H1 (cell line): ENCODE measurements around the gene PDPK1. TPM values are rescaled to one million over a fixed set of nuclear protein-coding genes. Genes with fewer than 3 reads are reported as not detected.

ENCODE experiments used
- CTCF ChIA-PET: fragments of 300-600 bp; sonication (Branson Sonifier 250); formaldehyde crosslinking; loops from one replicate; lab custom pipeline; 2021; ENCODE audit not compliant: partially characterized antibody; lab: Charles Lee
- POLR2A ChIA-PET: fragments of 300-600 bp; sonication (Branson Sonifier 250); formaldehyde crosslinking; loops from one replicate; lab custom pipeline; 2021; ENCODE audit warnings: inconsistent platforms; ENCODE audit not compliant: partially characterized antibody; lab: Charles Lee
- DNase-seq, 2 experiments: peaks; one replicate each; pipeline versions ENCODE4 v3.0.0 to v3.0.0-alpha.2; 2010 to 2022; ENCODE audit warnings: low spot score in 2 of 2, low read depth in 1 of 2, mixed read lengths in 1 of 2
- FAIRE-seq: peaks from 2 replicates; lab custom pipeline; 2011; peaks lifted over from hg19 to GRCh38; lab: Jason Lieb, UNC
- H2AFZ ChIP-seq: 2 replicates; pipeline ENCODE4 v1.8.1; 2012; ENCODE audit warnings: low read length, inconsistent platforms
- H2AK5ac ChIP-seq: 2 replicates; pipeline ENCODE4 v1.6.1; 2013; ENCODE audit warnings: low read depth, low read length
- H2BK120ac ChIP-seq: replicated peaks from 2 replicates; pipeline ENCODE3; 2013; ENCODE audit warnings: low read depth, low read length, inconsistent platforms
- H2BK12ac ChIP-seq: 2 replicates; pipeline ENCODE4 v1.6.1; 2013; ENCODE audit warnings: low read depth, low read length
- H2BK15ac ChIP-seq: 2 replicates; pipeline ENCODE4 v1.6.1; 2013; ENCODE audit warnings: low read length
- H2BK20ac ChIP-seq: 2 replicates; pipeline ENCODE4 v1.6.1; 2013; ENCODE audit warnings: low read length
- H2BK5ac ChIP-seq: 2 replicates; pipeline ENCODE4 v1.6.1; 2013; ENCODE audit warnings: low read depth, low read length
- H3K14ac ChIP-seq: 2 replicates; pipeline ENCODE4 v1.6.1; 2013; ENCODE audit warnings: inconsistent platforms; ENCODE audit not compliant: insufficient read length
- H3K18ac ChIP-seq: 2 replicates; pipeline ENCODE4 v1.6.1; 2013; ENCODE audit warnings: low read length; ENCODE audit errors: extremely low read depth
- H3K23ac ChIP-seq: 2 replicates; pipeline ENCODE4 v1.6.1; 2013; ENCODE audit warnings: inconsistent platforms; ENCODE audit not compliant: insufficient read length
- H3K23me2 ChIP-seq: 2 replicates; pipeline ENCODE4 v1.6.1; 2013; ENCODE audit warnings: low read depth, low read length
- H3K27ac ChIP-seq: 2 replicates; pipeline ENCODE4 v1.6.1; 2011; ENCODE audit warnings: low read depth, low read length, inconsistent platforms
- H3K27me3 ChIP-seq, 4 experiments: replicated peaks in 1 of 4; 1 replicate in 1 of 4; 2 replicates in 3 of 4; pipeline versions ENCODE4 v1.6.1 to v1.8.1; 2011 to 2013; ENCODE audit warnings: low read length in 3 of 4, mild to moderate bottlenecking in 3 of 4, inconsistent platforms in 2 of 4, mixed read lengths in 2 of 4, moderate library complexity in 1 of 4; ENCODE audit not compliant: control insufficient read depth in 3 of 4, insufficient read depth in 3 of 4; ENCODE audit errors: extremely low read depth in 1 of 4
- H3K36me3 ChIP-seq, 4 experiments: 2 replicates each; pipeline versions ENCODE4 v1.6.1 to v1.8.1; 2011 to 2013; ENCODE audit warnings: mild to moderate bottlenecking in 4 of 4, low read length in 3 of 4, moderate library complexity in 2 of 4, control low read depth in 1 of 4, inconsistent platforms in 1 of 4; ENCODE audit not compliant: insufficient read depth in 4 of 4, control insufficient read depth in 2 of 4
- H3K4ac ChIP-seq: replicated peaks from 2 replicates; pipeline ENCODE3; 2013; ENCODE audit warnings: low read length, low read depth, mixed read lengths, inconsistent platforms; ENCODE audit not compliant: insufficient read length
- H3K4me1 ChIP-seq, 4 experiments: replicated peaks in 1 of 4; 1 replicate in 1 of 4; 2 replicates in 3 of 4; pipeline versions ENCODE4 v1.6.1 to v1.8.1; 2011 to 2013; ENCODE audit warnings: low read length in 3 of 4, inconsistent platforms in 2 of 4, mixed read lengths in 1 of 4; ENCODE audit not compliant: insufficient read depth in 4 of 4, control insufficient read depth in 3 of 4
- H3K4me2 ChIP-seq, 2 experiments: 2 replicates each; pipeline versions ENCODE4 v1.6.1 to v1.8.1; 2011 to 2013; ENCODE audit warnings: low read depth in 2 of 2, low read length in 2 of 2, control low read depth in 1 of 2, inconsistent platforms in 1 of 2, mild to moderate bottlenecking in 1 of 2; ENCODE audit not compliant: insufficient read depth in 1 of 2
- H3K4me3 ChIP-seq, 4 experiments: fragments of 200-600, 300-600 bp in 1 of 4; sonication (generic), shearing (Covaris generic), sonication (Bioruptor Twin) in 1 of 4; 2 replicates each; pipeline versions ENCODE4 v1.5.1 to v1.8.1; 2011 to 2016; ENCODE audit warnings: low read length in 4 of 4, low read depth in 3 of 4, control low read depth in 2 of 4, inconsistent platforms in 2 of 4, mild to moderate bottlenecking in 2 of 4, mixed read lengths in 1 of 4, moderate library complexity in 1 of 4; ENCODE audit not compliant: insufficient read depth in 2 of 4; ENCODE audit errors: extremely low read depth in 1 of 4
- H3K56ac ChIP-seq: replicated peaks from 2 replicates; pipeline ENCODE3; 2013; ENCODE audit warnings: low read depth, mild to moderate bottlenecking, mixed read lengths, low read length, inconsistent platforms; ENCODE audit not compliant: insufficient read length
- H3K79me1 ChIP-seq: 2 replicates; pipeline ENCODE4 v1.6.1; 2013; ENCODE audit warnings: low read depth, low read length, control low read depth
- H3K79me2 ChIP-seq, 2 experiments: 2 replicates each; pipeline versions ENCODE4 v1.6.1 to v1.8.1; 2012 to 2013; ENCODE audit warnings: low read length in 2 of 2, mild to moderate bottlenecking in 2 of 2, inconsistent platforms in 1 of 2; ENCODE audit not compliant: insufficient read depth in 2 of 2, control insufficient read depth in 1 of 2
- H3K9ac ChIP-seq, 4 experiments: replicated peaks in 1 of 4; 1 replicate in 1 of 4; 2 replicates in 3 of 4; pipeline versions ENCODE4 v1.6.1 to v1.8.1; 2011 to 2013; ENCODE audit warnings: low read depth in 3 of 4, low read length in 3 of 4, control low read depth in 2 of 4, mild to moderate bottlenecking in 2 of 4, moderate library complexity in 2 of 4, inconsistent platforms in 1 of 4; ENCODE audit errors: extremely low read depth in 1 of 4
- H3K9me3 ChIP-seq, 2 experiments: 2 replicates each; pipeline versions ENCODE4 v1.6.1 to v1.8.1; 2012 to 2013; ENCODE audit warnings: mild to moderate bottlenecking in 2 of 2, moderate library complexity in 2 of 2, control low read depth in 1 of 2, inconsistent platforms in 1 of 2, low read depth in 1 of 2, low read length in 1 of 2, mixed read lengths in 1 of 2; ENCODE audit not compliant: insufficient read depth in 2 of 2
- H4K20me1 ChIP-seq, 2 experiments: replicated peaks in 1 of 2; 2 replicates each; pipeline versions ENCODE3 to v1.8.1; 2011 to 2013; ENCODE audit warnings: inconsistent platforms in 2 of 2, low read length in 2 of 2, mild to moderate bottlenecking in 1 of 2; ENCODE audit not compliant: insufficient read depth in 2 of 2, control insufficient read depth in 1 of 2
- H4K5ac ChIP-seq: 2 replicates; pipeline ENCODE4 v1.6.1; 2013; ENCODE audit warnings: low read length, low read depth, mixed read lengths, inconsistent platforms; ENCODE audit not compliant: insufficient read length
- H4K8ac ChIP-seq: 2 replicates; pipeline ENCODE4 v1.8.0; 2013; ENCODE audit warnings: mild to moderate bottlenecking, moderate library complexity, low read length, inconsistent platforms; ENCODE audit not compliant: insufficient read depth; ENCODE audit errors: extremely low read depth
- H4K91ac ChIP-seq: replicated peaks from 2 replicates; pipeline ENCODE3; 2013; ENCODE audit warnings: low read length, mixed read lengths, inconsistent platforms; ENCODE audit not compliant: insufficient read length
- ATF3 ChIP-seq: IDR thresholded peaks from 2 replicates; pipeline ENCODE4 v1.6.1; 2011; ENCODE audit warnings: low read depth, mild to moderate bottlenecking, low read length; ENCODE audit not compliant: insufficient read depth
- BCL11A ChIP-seq, 2 experiments: IDR thresholded peaks; one replicate each; pipeline ENCODE4 v1.6.1; 2011; ENCODE audit warnings: low read depth in 2 of 2, low read length in 2 of 2, mild to moderate bottlenecking in 2 of 2
- CBX8 ChIP-seq: fragments of 300-800, 300-1000 bp; sonication (generic); IDR thresholded peaks from 2 replicates; pipeline ENCODE4 v1.7.1; 2016; ENCODE audit warnings: low read depth, low read length, borderline replicate concordance
- CHD2 ChIP-seq: IDR thresholded peaks from 2 replicates; pipeline ENCODE4 v1.6.1; 2012; ENCODE audit warnings: low read length, improper control_type of control experiment
- POU5F1 ChIP-seq: IDR thresholded peaks from 2 replicates; pipeline ENCODE4 v1.6.1; 2011; ENCODE audit warnings: low read depth, mild to moderate bottlenecking, low read length, moderate library complexity
- RAD21 ChIP-seq, 2 experiments: IDR thresholded peaks in 1 of 2; conservative IDR thresholded peaks in 1 of 2; 2 replicates each; pipeline ENCODE4 v1.6.1; 2011; ENCODE audit warnings: low read depth in 2 of 2, low read length in 2 of 2, improper control_type of control experiment in 1 of 2, inconsistent platforms in 1 of 2, mild to moderate bottlenecking in 1 of 2, moderate library complexity in 1 of 2
- TAF1 ChIP-seq: IDR thresholded peaks from 2 replicates; pipeline ENCODE4 v1.6.1; 2011; ENCODE audit warnings: mild to moderate bottlenecking, low read depth, low read length
- TCF12 ChIP-seq: IDR thresholded peaks from 2 replicates; pipeline ENCODE4 v1.6.1; 2011; ENCODE audit warnings: low read depth, mild to moderate bottlenecking, low read length
- TEAD4 ChIP-seq: IDR thresholded peaks from 2 replicates; pipeline ENCODE4 v1.6.1; 2012; ENCODE audit warnings: low read depth, low read length, inconsistent platforms, mixed read lengths
- WGBS, 2 experiments: shearing (Covaris generic) in 1 of 2; methylation state at CpG; one replicate each; pipeline versions ENCODE4 v1.1.6 to v1.1.7; 2013 to 2015; ENCODE audit warnings: low lambda C conversion rate in 2 of 2, mixed read lengths in 2 of 2, inconsistent platforms in 1 of 2, low coverage in 1 of 2, missing lambda C conversion rate in 1 of 2; ENCODE audit not compliant: insufficient replicate concordance in 2 of 2, insufficient coverage in 1 of 2, insufficient read length in 1 of 2; ENCODE audit errors: extremely low coverage in 1 of 2, missing lambda C conversion rate in 1 of 2; 5-methylcytosine and 5-hydroxymethylcytosine counted together
- polyA plus RNA-seq, 7 experiments: library from polyadenylated mRNA; depleted of rRNA in 3 of 7; stranded (reverse) in 5 of 7; unstranded in 2 of 7; fragments of >200 nt in 5 of 7; fragments of 200-250 nt in 2 of 7; gene quantifications; 1 replicate in 5 of 7; 2 replicates in 1 of 7; 4 replicates in 1 of 7; pipeline versions ENCODE4 v1.2.1 to v1.2.3, GENCODE V29; 2011 to 2013; ENCODE audit warnings: missing spikeins in 2 of 7, mixed read lengths in 2 of 7
- total RNA-seq: library from RNA; stranded (reverse); fragmentation: NEBNext Ultra II Directional; extraction: Animal tissue kit (Norgen Biotek cat#: 25700); gene quantifications from 2 replicates; pipeline ENCODE4 v1.2.1, GENCODE V29; 2021
- TF ChIP-seq, protein P1 (sequence below): IDR thresholded peaks from 2 replicates; pipeline ENCODE4 v1.6.1; 2012; ENCODE audit warnings: inconsistent platforms

The PDPK1 gene
- total and polyA plus RNA-seq, 2 of the 8 experiments (the other 6 are each of a cell fraction or from before 2014, with no cell fraction given) = 17.1 to 27.8 TPM

GRCh38 chr16:2598133-2598641, 60.4 kb downstream of the PDPK1 start:
- DNase-seq (no peak), FAIRE-seq (no peak)
- Histone ChIP-seq H3K36me3 (peaks cover 0 to 9% (median 2%) of the 10 kb centered on the region in 4 experiments; a peak in 4 of 8 replicates), H3K27me3 (no peaks in the 10 kb centered on the region), H3K23ac (no peak overlapping the region), H3K79me1 (peaks cover 4% of the 10 kb centered on the region; the same call in 1 of the 2 replicates), H4K91ac (no peak overlapping the region), H2BK20ac (no peak overlapping the region), H3K4me3 (no peak overlapping the region), H4K5ac (no peak overlapping the region), H3K79me2 (no peaks in the 10 kb centered on the region), H3K56ac (no peak overlapping the region), H3K23me2 (0 out of 2 replicates have a peak, but pooled peaks cover 2% of the 10 kb centered on the region), H3K4ac (no peak overlapping the region), H2BK120ac (no peak overlapping the region), H3K4me1 (no peaks in the 10 kb centered on the region), H4K8ac (no peak overlapping the region), H3K18ac (no peak overlapping the region), H3K27ac (no peak overlapping the region), H2BK15ac (no peak overlapping the region), H2BK12ac (no peak overlapping the region), H2AK5ac (no peak overlapping the region), H3K9me3 (no peaks in the 10 kb centered on the region), H3K4me2 (no peak overlapping the region), H3K14ac (no peak overlapping the region), H4K20me1 (peaks cover 0 to 7% of the 10 kb centered on the region in 2 experiments), H2AFZ (no peak overlapping the region), H2BK5ac (no peak overlapping the region), H3K9ac (no peak overlapping the region)
- ChIA-PET POLR2A (no interaction called here), CTCF (no interaction called here)
- 89% methylated on average over 20 of the region's 21 CpGs; no CpG with 5 or more reads in 1 of the 2 experiments for WGBS, 2 experiments
- no peak for TF ChIP-seq ATF3
- no peak for TF ChIP-seq TAF1
- TF ChIP-seq BCL11A (IDR thresholded peaks at IDR 0.05; ENCODE audit: low read depth in 2 of 2, low read length in 2 of 2) = no peak
- no peak for TF ChIP-seq TCF12
- TF ChIP-seq, protein P1, sequence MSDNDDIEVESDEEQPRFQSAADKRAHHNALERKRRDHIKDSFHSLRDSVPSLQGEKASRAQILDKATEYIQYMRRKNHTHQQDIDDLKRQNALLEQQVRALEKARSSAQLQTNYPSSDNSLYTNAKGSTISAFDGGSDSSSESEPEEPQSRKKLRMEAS = no peak
- no peak for TF ChIP-seq TEAD4
- TF ChIP-seq CBX8 = no peak
- TF ChIP-seq RAD21 (IDR thresholded peaks at IDR 0.05 in 1 of 2, conservative IDR thresholded peaks at IDR 0.05 in 1 of 2; ENCODE audit: low read depth in 2 of 2, low read length in 2 of 2) = no peak
- TF ChIP-seq POU5F1 = no peak
- TF ChIP-seq CHD2 = no peak
